Inferior parietal cortex (tissue), 1 donor: ENCODE measurements around the gene CHPF.

Source experiments
- DNase-seq: peaks from one replicate; pipeline ENCODE4 v3.0.0-alpha.2; 2016; ENCODE audit errors: extremely low spot score

CHPF gene

DNA sequence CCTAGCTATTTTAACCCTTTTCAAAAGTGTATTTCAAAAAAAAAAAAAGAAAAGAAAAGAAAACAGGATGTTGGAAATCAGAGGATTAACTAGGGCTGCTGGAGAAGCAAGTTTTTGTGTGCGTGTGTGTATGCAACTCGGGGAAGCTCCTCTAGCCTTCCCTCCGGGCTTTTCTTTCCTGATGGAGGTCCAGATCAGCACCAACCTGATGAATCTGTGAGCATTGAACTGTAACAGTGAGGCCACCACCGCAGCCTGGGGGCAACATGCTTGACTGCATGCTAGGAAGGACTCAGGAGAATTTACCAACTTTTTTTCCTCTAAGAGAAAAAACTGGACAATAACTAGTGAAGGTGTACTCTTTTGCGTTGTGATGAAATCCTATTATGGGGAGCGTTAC lies 25.4 kb upstream of the CHPF start:
- DNase-seq: no peak

DNA sequence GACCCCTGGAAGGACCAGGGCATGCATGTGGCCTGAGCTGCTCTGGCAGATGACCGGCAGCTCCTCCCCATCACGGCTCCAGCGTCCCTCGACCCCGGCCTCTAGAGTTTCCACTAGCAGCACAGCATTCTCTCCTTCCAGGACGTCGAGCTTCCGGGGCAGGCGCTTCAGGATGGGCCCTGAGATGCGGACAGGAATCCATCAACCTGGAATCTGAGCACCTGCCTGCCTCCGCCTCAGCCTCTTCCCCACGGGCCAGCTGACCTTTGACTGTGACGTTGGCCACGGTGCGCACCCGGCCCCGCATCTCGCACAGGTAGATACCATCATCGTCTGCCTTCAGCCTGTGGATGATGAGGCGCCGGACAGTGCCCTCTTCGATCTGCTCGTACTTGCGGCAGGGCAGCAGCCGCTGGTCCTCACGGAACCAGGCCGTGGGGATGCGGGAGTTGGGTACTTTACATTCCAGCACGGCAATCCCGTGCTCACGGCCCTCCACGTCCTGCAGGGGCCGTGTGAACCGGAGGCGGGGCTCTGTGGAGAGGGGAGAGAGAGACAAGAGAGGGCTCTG lies 24.3 kb upstream of the CHPF start:
- no peak for DNase-seq

DNA sequence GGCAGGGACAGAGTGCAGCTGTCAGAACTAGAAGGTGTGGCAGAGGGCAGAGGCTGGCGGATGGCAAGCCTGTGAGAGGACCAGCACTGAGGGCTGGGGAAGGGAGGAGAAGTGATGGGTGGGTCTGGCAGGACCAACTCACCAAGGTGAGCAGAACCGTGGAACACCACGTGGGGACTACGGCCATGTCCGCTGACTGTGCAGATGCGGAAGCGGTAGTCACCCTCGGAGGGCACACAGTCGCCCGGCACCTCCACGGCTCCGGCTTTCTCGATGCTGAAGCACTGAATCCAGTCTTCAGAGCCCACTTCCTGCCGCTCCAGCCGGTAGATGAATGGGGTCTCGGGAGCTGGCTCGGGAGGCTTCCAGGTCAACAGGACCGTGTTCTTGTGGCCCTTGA lies 23.5 kb upstream of the CHPF start:
- DNase-seq: no peak

DNA sequence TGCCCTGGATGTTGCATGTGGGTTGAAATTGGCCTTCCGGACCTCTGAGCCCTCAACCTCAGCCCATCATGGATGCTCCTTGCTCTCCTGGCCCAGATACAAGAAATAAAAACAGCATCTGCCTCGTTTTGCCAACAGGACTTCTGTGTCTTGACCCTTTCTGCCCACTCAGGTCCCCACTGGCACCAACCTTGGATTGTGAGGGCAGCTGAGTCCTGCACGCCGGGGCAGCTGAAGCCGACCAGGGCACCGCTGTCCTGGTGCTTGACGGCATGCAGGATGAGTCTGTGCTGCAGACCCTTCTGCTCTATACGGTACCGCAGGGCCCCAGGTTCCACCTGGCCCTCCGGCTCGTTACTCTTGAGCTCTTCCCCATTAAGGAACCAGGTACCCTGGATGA lies 23.0 kb upstream of the CHPF start:
- DNase-seq: no peak

DNA sequence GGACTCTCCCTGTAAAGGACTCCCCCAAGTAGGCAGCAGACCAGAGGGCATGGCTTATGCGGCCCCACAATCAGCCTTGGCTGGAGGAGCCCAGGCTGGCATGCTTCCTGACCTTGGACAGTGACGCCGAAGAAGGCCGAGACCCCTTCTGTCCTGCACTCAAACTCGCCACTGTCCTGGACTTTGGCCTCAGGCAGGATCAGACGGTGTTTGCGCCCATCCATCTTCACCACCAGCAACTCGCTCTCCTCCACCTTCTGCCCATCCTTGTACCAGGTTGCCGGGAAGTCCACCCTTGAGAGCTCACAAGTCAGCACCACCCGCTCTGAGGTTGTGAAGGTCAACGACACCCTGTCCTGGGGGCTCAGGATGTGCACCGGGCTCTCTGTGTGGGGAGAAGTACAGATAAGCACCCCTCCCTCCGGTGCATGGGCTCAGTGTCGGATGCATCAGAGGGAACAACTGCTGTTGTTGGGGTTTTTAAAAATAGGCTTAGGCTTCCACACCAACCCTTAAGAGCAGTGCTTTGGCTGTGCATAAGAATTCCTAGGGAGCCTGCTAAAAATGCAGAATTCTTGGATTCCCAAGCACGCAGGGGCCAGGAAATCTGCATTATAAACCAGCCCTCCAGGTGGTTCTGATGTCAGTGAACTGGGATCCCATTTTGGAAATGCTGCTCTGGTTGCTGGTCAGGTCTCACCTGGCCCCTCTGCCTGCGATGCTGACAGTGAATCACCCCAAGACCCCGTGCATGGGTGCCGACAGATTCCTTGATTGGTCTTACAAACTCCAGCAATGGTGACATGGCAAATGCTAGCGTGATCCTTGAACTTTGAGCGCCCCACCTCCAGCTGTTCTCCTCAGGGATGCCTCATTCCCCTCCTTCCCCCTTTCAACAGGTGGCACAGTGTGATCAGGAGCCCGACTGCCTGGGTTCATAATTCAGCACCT lies 21.8 kb upstream of the CHPF start:
- DNase-seq: no peak

DNA sequence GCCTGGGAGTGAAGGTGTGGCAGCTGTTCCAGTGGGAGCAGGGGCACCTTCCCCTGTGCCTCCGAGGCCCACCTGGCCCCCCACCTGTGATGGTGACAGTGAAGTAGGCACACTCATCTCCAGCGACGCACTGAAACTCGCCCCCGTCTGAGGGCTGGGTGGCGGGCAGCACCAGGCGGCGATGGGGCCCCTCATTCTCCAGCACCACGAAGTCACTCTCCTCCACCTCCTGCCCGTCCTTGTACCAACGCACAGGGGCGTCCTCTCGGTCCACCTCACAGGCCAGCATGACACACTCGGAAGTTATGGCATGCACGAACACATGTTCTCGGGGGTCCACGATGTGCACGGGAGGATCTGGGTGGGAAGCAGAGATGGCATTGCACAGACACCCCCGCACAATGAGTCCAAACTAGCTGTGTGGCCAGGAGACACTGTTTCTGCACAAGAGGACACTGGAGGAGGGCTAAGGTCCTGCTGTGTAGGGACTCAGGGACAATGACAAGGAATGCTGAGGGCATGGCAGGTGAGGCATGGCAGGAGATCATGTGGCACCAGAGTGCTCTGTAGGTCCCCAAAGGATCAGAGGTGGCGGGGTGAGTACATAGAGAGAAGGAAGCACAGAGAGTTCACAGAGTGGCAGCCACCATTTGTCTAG lies 19.8 kb upstream of the CHPF start:
- no peak for DNase-seq

DNA sequence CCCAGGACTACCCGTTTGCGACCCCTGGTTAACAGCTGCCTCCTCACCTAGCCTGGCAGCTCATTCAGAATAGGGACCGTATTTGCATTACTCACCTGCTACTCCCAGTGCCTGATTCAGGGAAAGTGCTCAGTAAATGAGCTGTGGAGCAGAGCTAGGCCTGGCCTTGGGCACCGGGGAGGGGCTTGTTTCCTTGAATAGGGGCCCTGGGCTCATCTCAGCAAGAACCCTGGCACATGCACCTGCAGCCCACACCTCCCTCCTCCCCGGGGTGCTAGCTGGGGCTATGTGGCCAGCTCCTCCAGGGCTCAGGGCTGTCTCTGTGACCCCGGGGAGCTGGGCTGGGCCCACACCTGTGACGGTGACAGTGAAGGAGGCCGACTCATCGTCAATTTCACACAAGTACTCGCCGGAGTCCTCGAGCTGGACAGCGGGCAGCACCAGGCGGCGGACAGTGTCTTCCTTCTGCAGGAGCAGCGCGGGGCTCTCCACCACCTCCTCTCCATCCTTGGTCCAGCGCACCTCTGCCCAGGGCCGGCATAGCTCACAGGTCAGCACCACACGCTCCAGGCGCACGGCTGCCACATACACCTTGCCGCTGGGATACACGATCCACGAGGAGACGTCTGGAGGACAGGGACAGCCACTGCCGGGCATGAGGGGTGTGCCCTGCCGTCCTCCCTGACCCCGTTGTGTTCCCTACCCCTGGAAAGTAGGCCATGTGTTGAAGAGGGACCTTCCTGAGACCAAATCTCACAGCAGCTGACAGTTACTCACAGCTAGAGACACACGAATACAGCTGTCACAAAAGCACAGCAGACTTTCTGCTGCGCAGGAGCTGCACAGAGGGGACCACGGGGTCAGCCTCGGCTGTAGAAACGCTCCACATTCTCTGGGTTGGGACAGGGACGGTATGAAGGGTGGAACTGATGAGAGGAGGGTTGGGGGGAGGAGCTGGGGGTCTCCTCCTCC lies 18.7 kb upstream of the CHPF start:
- no peak for DNase-seq

DNA sequence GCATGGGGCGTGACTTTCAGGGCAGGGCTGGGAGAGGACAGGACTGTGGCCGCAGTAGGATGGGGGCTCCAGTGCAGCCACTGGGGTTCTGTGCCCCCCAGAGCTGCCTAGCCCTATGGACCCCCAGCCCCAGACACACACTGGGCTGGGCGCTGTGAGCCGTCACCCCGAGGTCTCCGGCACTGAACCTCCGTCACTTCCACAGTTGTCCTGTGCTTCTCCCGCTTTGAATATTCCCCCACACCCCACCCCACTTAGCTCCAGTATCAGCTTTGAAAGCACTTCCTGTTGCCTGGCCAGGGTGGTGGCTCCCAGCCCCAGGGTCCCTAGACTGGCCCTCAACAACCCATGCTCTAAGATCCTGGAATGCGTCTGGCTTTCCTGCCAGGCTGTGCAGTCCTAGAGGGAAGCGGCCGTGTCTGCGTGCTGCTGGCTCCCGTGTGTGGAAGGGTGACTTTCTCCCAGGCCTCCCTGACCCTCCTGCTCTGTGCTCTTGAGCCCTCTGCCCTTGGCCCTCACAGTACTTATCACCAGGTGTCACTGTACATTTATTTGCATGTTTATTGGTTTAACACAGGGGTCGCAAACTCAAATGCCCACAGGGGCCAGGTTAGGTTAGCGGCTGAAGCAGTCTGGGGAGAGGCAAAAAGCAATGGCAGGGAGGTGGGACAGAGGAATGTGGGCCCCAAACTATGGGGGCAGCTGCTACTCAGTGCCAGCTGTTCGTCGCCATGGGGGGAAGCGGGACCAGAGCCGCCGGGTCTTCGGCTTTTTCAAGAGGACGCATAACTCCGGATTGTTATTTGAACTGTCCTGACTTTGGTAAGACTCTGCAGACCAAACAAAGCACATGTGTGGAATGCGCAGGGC lies 17.8 kb upstream of the CHPF start:
- DNase-seq: no peak

DNA sequence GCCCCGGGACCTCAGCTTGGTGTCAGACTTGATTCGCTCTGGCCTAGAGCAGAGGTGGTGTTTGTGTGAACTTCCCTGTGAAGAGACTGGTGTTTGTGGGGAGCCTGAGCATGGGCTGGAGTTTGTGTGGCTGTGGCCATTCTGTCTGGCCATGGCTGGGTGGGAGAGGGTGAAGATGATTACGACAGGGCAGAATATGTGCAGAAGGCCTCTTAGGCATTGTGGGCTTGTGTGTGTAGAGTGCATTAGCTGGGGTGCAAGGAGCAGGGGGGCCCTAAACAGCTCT lies 17.2 kb upstream of the CHPF start:
- DNase-seq: no peak

DNA sequence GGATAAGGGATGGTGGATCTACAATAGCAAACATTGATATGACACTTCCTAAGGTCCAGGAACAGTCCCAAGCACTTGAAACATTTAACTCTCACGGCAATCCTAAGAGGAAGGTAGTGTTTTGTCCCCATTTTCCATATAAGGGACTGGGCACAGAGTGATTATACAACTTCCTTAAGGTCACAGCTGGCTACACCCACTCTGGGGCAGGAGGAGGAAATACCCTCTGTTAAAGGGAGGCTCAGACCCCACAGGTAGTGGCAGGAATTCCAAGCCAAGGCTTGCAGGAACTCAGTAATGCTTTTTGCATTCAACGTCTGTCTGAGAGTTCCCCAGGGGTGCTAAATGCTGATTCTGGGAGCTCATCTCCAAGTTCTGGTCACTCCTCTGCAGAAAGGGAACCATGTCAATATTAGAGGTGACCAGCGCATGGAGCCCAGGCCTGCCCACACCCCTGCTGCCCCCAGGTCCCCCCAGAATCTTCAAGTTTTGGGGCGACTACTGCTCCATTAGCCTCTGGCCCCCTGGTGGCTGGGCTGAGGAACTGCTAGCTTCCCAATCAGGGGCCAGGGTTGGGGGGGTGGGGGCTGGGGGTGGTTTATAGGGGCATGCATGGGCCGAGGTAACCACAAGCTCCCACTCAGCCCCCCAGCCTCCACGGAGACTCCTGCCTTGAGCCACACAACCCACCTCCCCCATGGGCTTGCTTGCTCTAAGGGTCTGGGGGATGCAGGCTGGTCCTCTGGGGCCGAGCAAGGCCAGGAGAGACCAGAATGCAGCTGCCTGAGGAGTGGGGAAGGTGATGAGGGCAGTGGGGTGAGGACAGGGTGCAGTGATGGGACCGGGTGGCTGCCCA lies 16.7 kb upstream of the CHPF start:
- no peak for DNase-seq

DNA sequence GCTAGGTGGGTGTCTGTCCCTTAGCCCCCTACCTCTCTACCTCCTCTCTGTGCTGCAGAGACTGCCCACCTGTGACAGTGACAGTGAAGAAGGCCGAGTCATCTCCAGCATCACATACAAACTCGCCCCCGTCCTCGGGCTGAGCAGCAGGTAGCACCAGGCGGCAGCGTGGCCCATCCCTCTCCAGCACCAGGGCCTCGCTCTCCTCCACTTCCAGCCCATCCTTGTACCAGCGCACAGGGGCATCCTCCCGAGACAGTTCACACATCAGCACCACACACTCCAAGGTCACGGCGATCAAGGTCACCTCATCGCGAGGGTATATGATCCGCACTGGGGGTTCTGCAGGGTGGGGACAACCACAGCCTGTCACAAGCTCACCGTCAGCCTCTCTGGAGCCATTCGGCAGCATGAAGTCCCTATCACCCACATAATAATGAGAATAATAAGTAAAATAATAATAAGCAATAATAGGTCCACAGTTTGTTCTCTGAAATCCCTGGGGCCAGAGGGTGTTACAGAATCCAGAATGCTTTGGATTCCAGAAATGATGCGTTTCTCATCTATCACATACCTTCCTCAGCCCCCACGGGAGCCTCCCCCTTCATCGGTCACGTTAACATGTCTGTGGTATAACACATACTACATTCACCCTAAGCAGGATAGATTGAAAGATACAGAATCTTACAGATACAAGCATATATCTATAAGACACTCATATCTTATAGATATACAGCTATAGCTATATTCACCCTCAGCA lies 15.7 kb upstream of the CHPF start:
- DNase-seq: no peak

DNA sequence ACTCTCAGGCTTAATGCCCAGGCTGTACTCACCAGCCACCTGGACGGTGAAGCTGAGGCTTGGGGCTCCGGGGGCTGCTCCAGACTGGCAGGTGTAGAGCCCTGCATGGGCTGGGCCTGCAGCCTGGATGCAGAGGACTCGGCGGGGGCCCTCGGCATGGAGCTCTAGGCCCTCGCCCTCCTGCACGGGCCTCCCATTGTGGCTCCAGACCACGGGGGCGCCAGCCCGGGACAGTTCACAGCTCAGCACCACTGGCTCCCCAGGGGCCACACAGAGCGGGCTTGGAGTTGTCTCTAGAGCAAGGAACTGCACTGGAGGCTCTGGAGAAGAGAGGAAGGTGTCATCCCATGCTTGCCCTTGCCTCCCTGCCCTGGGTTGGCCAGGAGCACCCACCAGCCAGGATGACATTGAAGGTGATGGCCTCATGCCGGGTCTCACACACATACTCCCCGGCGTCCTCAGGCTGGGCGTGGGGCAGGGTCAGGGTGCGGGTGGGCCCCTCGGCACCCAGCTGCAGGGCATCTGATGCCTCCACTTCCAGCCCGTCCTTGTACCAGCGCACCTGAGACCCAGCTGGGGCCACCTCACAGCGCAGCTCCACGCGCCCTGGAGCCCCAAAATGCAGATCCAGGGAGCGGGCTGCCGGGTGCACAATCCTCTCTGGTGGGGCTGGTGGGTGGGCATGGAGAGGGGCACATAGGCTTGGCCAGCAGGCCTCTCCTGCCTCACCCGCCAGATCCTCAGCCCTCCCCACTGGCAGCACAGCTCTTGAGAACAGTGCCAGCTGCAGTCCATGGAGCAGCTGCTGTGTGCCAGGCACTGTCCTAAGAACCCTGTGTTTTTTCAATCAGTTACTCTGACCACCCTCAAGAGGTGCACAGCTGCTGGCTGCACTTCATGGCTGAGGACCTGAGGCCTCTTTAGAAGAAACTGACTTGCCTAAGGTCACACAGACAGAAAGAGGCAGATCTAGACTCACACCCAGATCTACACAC lies 14.5 kb upstream of the CHPF start:
- DNase-seq: no peak

DNA sequence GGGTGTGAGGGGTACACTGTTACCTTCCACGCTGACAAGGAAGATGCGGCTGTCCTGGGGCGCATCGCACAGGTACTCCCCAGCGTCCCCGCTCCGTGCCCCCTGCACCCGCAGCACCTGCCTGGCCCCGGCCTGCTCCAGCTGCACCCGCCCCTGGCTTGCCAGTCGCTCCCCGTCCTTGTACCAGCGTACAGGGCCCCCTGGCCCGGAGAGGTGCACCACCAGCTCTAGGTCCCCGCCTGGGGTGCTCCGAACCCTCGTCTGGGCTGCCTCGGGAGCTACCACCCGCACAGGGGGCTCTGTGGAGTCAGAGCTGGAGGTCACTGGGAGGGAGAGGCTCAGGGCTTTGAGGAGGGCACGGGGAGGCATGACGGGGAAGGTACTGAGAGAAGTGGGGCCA lies 13.7 kb upstream of the CHPF start:
- DNase-seq: no peak

DNA sequence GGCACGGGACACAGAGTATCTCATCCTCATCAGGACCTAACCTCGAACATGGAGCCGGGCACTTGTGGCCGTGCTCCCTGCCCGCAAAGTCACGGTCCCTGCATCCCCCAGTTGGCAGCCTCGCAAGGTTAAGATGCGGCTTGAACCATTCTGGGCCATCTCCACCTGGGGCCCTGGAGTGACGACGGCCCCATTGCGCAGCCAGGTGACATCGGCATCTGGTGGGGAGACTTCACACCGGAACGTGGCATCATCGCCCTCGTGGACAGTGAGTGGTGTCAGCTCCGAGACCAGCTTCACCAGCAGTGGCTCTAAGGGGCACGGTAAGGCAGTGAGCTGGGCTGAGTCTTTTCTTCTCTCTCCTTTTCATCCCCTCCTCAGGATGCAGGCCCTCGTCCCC lies 12.8 kb upstream of the CHPF start:
- no peak for DNase-seq

DNA sequence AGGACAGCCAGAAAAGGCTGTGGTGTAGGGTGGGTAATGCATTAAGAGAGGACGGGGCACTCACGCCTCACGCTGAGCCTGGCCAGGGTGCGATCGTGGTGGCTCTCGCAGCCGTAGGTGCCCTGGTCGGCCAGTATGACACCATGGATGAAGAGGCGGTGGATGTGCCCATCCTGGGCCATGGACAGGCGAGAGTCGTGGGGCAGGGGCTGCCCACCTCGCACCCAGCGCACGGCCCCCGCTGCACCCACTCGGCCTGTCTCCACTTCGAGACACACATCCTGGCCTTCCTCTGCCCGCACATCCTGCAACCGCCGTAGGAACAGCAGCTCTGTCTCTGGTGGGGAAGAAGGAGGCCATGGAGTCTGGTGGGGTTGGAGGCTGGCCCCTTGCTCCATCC lies 12.3 kb upstream of the CHPF start:
- DNase-seq: no peak

DNA sequence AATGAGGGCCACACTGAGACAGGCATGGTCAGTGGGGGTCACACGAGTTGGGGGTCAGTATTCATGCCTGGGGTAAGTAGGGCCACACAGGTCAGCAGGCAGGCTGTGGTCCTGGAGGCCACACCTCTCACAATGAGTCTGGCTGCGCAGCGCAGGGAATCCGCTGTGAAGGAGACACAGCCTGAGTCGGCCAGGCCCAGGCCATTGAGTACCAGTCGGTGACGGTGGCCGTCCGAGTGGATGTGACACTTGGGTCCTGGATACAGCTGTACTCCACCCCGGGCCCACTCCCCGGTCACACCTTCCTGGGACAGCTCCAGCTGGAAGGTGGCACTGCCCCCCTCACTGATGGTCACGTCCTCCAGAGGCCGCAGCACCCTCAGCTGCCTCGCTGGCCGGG lies 10.7 kb upstream of the CHPF start:
- no peak for DNase-seq

DNA sequence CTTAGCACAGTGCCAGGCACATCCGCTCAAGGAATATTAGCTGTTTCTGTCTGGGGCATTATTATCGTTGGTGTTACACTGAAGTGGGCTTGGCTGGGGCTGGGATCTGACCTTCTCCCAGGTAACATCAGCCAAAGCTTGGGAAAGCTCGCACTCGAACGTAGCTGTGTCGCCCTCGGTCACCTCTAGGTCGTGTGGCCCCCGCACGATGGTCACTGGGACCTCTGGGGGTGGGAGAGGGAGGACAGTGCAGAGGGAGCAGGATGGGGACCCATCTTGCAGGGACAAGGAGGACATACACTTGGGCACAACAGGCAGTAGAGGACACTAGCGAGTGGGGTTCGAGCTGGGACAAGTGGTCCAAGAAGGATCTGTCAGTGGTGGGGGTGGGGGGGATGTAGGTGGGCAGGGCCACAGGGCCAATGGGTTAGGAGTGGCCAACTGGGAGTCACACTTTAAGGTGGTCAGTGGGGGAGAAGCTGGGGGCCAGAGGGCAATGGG lies 9.9 kb upstream of the CHPF start:
- no peak for DNase-seq

DNA sequence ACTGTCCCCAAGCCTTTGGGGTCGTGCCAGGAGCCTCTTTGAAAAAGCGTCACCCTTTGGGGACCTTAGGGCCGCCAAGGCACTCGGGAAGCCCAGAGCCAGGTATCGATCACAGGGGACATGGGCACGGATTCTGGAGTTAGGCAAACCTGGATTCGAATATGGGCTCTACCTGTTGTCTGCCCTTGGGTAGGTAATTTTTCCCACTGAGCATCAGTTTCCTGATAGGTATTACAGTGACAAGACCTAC lies 9.5 kb upstream of the CHPF start:
- DNase-seq: no peak
